Loucy (cell line): ENCODE measurements around the gene ZFP14.
"Not testable (repeated sequence)": the region's sequence is repeated elsewhere in the genome, so short reads cannot be mapped to it uniquely, and the experiment has no call there.

Experiments used
- H2AFZ ChIP-seq: fragments of 200-600 bp; sonication (generic); 2 replicates; pipeline ENCODE4 v1.6.0; 2016; ENCODE audit warnings: antibody characterized with exemption, mild to moderate bottlenecking, low read length, moderate library complexity
- H3F3A ChIP-seq: fragments of 200-600 bp; 2 replicates; pipeline ENCODE4 v1.6.0; 2016; ENCODE audit warnings: antibody characterized with exemption, low read depth, mild to moderate bottlenecking
- H3K27me3 ChIP-seq: fragments of 200-600 bp; sonication (generic); 2 replicates; pipeline ENCODE4 v1.6.1; 2014; ENCODE audit warnings: low read length, mild to moderate bottlenecking; ENCODE audit not compliant: insufficient read depth, poor library complexity, severe bottlenecking
- H3K36me3 ChIP-seq: fragments of 200-600 bp; sonication (generic); 2 replicates; pipeline ENCODE4 v1.6.1; 2016; ENCODE audit warnings: low read length; ENCODE audit not compliant: insufficient read depth
- H3K4me1 ChIP-seq: fragments of 200-600 bp; sonication (generic); 2 replicates; pipeline ENCODE4 v1.5.1; 2014; ENCODE audit warnings: low read length, mild to moderate bottlenecking; ENCODE audit not compliant: insufficient read depth, poor library complexity, severe bottlenecking
- H3K4me2 ChIP-seq: fragments of 200-600 bp; sonication (generic); 2 replicates; pipeline ENCODE4 v1.6.0; 2014; ENCODE audit warnings: antibody characterized with exemption, low read length, low read depth, mild to moderate bottlenecking; ENCODE audit not compliant: poor library complexity, severe bottlenecking
- H3K4me3 ChIP-seq: fragments of 200-600 bp; sonication (generic); 2 replicates; pipeline ENCODE4 v1.5.1; 2014; ENCODE audit warnings: low read length, mild to moderate bottlenecking, mixed read lengths; ENCODE audit not compliant: poor library complexity, severe bottlenecking
- H3K79me2 ChIP-seq: fragments of 200-600 bp; sonication (generic); 2 replicates; pipeline ENCODE4 v1.6.1; 2014; ENCODE audit warnings: low read length; ENCODE audit not compliant: insufficient read depth
- H3K9ac ChIP-seq: fragments of 200-600 bp; sonication (generic); 2 replicates; pipeline ENCODE4 v1.6.0; 2014; ENCODE audit warnings: mild to moderate bottlenecking, low read depth, low read length, moderate library complexity; ENCODE audit not compliant: poor library complexity, severe bottlenecking
- H3K9me2 ChIP-seq: fragments of 200-600 bp; sonication (generic); replicated peaks from 2 replicates; pipeline ENCODE4 v1.6.1; 2016; ENCODE audit warnings: low read depth, low read length, mixed read lengths
- H3K9me3 ChIP-seq: fragments of 200-600 bp; sonication (generic); 2 replicates; pipeline ENCODE4 v1.6.1; 2014; ENCODE audit warnings: mild to moderate bottlenecking, antibody characterized with exemption, low read length, low read depth; ENCODE audit not compliant: insufficient read depth
- H4K20me1 ChIP-seq: fragments of 200-600 bp; sonication (generic); 2 replicates; pipeline ENCODE4 v1.6.0; 2014; ENCODE audit warnings: antibody characterized with exemption, low read length, mild to moderate bottlenecking; ENCODE audit not compliant: insufficient read depth, poor library complexity, severe bottlenecking

The ZFP14 gene

DNA sequence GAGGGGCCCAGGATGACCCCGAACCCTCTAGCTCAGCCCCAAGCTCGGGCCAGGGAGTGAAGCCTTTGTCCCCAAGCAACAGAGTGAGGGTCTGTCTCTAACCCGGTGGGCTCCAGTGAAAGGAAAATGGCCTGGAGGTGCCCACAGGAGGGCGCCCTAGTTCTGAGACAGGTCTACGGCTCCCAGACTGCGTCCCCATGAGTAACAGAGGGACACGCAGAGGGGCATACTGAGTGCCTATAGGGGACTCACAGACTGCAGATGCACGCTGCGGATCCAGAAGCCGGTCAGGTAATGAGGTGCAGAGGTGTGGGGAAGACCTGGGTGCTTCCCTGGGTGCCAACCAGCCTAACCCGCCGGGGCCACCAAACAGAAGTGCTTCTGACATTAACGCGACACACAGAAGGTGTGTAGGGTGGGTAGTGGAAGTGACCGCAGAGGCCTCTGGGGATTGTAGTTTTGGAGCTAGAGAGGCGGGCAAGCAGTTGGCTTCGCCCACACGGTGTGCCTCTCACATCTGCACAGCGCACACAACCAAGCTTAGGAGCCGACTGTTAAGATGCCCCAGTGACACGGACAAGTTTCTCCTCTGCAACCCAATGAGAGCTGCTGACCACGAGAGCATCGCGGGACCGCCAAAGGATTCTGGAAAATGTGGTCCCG lies 67.8 kb downstream of the ZFP14 start:
- H3K4me3 ChIP-seq, H3K36me3 ChIP-seq, H3K79me2 ChIP-seq, H3F3A ChIP-seq, H3K9me2 ChIP-seq, H3K9me3 ChIP-seq, H3K4me2 ChIP-seq, H4K20me1 ChIP-seq, H3K4me1 ChIP-seq, H3K9ac ChIP-seq, H2AFZ ChIP-seq, H3K27me3 ChIP-seq: not testable (repeated sequence)

DNA sequence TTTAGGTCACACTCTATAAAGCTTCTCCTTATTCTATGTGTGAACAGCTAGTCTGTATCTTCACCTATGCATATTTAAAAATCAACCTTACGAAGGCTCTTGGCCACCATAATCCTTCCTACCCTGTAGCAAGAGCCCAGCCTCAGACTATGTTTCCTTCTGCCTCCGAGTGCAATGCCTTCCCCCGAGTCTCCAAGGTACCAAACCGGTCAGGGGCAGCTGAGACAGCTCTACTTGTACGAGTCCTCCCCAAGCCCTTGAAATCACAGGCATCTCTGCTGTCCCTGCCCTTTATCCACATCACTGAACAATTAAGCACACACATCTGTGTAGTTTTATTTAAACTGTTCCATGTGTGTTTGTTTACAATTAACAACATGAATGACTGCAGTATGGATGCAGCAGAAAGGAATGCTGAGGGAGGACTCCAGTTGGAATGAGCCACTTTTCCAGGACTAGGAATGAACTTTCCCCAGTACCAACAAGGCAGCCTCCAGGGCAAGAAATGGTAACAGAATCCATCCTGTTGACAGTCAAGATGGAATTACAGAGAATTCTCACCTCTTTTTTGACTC lies 68.5 kb downstream of the ZFP14 start:
- H3K9ac ChIP-seq, H3K79me2 ChIP-seq, H3K4me1 ChIP-seq, H3K9me2 ChIP-seq, H3K4me3 ChIP-seq, H3K36me3 ChIP-seq, H3K4me2 ChIP-seq, H3K27me3 ChIP-seq, H3F3A ChIP-seq, H2AFZ ChIP-seq, H4K20me1 ChIP-seq, H3K9me3 ChIP-seq: not testable (repeated sequence)

DNA sequence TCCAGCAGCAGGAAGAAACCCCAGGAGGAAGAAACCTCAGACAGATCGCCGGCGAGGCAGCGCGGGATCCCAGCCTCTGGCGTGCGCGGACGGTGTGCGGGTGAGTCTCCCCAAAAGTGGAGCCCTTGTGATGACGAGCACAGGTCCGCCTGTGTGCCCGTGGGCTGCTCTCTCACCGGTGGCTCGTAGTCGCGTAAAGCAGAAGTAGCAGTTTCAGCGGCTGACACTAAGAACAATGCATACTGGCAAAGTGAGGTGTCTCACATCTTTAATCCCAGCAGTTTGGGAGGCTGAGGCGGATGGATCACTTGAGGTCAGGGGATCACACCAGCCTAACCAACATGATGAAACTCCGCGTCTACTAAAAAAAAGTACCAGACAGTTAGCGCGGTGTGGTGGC lies 69.2 kb downstream of the ZFP14 start:
- not testable (repeated sequence) for H3K4me3 ChIP-seq, H3K4me2 ChIP-seq, H3K36me3 ChIP-seq, H3K4me1 ChIP-seq, H3K79me2 ChIP-seq, H3K9ac ChIP-seq, H3K9me2 ChIP-seq, H3F3A ChIP-seq, H2AFZ ChIP-seq, H4K20me1 ChIP-seq, H3K27me3 ChIP-seq, H3K9me3 ChIP-seq

DNA sequence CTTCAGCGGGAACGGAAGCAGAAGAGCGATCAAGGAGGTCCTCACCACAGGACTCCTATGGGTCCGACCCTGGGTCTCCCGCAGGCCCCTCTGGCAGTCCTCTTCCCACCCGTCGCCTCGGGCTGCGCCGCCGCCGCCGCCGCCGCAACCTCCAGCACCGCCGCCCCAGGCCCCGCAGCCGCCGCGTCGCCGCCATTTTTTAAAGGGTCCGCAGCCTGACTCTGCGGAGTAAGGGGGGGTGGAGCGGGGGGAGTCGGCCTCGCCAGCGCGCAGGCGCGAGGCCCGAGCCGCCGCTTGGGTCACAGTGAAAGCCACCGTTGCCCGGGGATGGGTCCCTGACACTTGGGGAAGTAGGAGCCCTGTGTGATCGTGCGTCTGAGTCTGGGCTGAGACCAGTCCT lies 69.7 kb downstream of the ZFP14 start:
- not testable (repeated sequence) for H3K9me3 ChIP-seq, H4K20me1 ChIP-seq, H3F3A ChIP-seq, H3K4me1 ChIP-seq, H3K4me3 ChIP-seq, H3K27me3 ChIP-seq, H3K9ac ChIP-seq, H3K36me3 ChIP-seq, H3K9me2 ChIP-seq, H3K4me2 ChIP-seq, H2AFZ ChIP-seq, H3K79me2 ChIP-seq

DNA sequence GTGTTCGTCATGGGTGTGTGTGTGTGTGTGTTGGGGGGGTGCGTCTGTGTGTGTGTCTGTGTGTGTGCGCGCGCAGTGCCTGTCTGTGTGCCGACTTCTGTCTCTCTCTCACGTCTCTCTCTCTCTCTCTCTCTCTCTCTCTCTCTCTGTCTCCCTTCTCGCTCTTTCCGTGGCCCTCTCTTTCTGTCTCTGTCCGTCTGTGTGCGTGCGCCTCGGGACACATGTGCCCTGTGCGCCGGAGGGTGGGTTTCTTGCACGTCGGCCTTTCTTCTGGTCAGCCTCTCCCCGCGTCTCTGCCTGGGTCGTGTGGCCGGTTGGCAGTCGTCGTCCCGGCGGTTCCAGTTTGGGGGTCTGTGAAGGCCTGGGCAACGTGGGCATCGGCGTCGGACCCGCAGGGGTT lies 86.7 kb downstream of the ZFP14 start:
- H3K4me2 ChIP-seq, H2AFZ ChIP-seq, H3K9me3 ChIP-seq, H3K79me2 ChIP-seq, H3K27me3 ChIP-seq, H3K9me2 ChIP-seq, H3K4me3 ChIP-seq, H3F3A ChIP-seq, H3K4me1 ChIP-seq, H4K20me1 ChIP-seq, H3K36me3 ChIP-seq, H3K9ac ChIP-seq: not testable (repeated sequence)
